IMR-90 (cell line): ENCODE results near the gene ABCA3.
"Not testable (repeated sequence)": the region's sequence is repeated elsewhere in the genome, so short reads cannot be mapped to it uniquely, and the experiment has no call there.

ENCODE experiments used
- MAZ ChIP-seq: IDR thresholded peaks from 2 replicates; pipeline ENCODE4 v1.6.1; 2012; ENCODE audit warnings: low read depth, mild to moderate bottlenecking, low read length, improper control_type of control experiment, moderate library complexity, borderline replicate concordance
- MXI1 ChIP-seq: IDR thresholded peaks from 2 replicates; pipeline ENCODE4 v1.6.1; 2012; ENCODE audit warnings: low read depth, mild to moderate bottlenecking, low read length, moderate library complexity, borderline replicate concordance

DNA sequence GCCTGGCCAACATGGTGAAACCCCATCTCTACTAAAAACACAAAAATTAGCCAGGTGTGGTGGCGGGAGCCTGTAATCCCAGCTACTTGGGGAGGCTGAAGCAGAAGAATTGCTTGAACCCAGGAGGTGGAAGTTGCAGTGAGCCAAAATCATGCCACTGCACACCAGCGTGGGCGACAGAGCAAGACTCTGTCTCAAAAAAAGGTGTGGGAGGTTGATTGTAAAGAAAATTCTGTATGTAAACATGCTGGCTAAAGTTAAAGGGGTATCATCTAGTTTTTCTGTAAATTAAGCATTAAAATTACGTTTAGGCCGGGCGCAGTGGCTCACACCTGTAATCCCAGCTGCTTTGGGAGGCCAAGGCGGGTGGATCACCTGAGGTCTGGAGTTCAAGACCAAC is 82.0 kb downstream of the ABCA3 start:
- not testable (repeated sequence) for TF ChIP-seq MXI1, MAZ
